Activated CD8-positive, alpha-beta memory T cell treated with anti-CD3 and anti-CD28 coated beads for 24 hours (primary cell): ENCODE measurements around the gene G2E3.

Experiments used
- DNase-seq: peaks from one replicate; pipeline ENCODE4 v3.0.0-alpha.2; 2020

G2E3 gene

DNA sequence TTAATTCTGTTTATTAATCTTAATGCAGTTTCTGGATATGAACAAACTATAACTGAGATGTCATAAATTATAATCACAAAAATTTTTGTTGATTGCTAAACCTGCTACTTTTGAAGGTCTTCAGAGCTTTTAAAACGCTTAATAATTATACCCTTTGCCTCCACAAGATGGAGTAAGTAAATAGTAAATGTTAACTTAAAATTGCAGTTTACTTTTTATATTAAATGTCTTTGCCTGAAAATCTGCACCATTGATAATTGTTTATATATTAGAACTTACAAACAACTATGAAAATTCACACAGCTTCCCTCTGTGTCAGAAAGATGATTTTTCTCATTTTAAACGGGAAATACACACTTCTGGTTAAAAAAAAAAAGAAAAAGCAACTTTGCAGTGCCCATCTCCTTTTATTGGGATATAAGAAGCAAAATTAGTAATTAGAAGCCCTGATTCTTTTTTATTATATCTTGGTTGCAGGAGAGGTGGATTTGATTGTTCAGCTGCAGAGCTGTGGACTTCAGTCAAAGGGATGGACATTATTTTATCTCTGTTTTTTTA is 98.7 kb downstream of the G2E3 start:
- DNase-seq = no peak

GRCh38 chr14:30658645-30659044 is 99.7 kb downstream of the G2E3 start:
- no peak for DNase-seq

DNA sequence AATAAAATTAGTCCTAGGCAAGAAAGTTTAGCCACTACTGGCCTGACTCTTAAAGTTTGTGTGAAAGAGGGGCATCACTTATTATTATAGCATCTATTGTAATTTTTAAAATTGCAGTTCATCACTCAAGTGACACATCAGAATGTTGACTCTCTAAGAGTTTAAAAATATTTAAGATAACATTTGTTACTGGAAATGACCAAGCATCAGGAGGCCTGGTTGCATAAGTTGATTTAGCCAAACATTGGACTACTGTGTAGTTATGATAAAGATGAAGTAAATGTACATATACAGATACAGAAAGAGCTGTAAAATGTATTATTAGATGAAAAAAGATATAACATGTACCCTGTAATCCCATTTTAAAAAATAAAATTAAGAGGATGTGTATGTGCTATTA is 110.6 kb downstream of the G2E3 start:
- no peak for DNase-seq
